Suprapubic skin (tissue), 3 donors: ENCODE results near the gene SEC11A.

ENCODE experiments used
- CTCF ChIP-seq, 2 donors: fragments of 200-600 bp in 1 of 2; fragments of 450-650 bp in 1 of 2; sonication (generic) in 1 of 2; IDR thresholded peaks; one replicate each; pipeline ENCODE4 v1.5.1; 2016 to 2019; ENCODE audit warnings: antibody characterized with exemption in 2 of 2, mild to moderate bottlenecking in 1 of 2, moderate library complexity in 1 of 2
- POLR2A ChIP-seq, 2 donors: fragments of 450-650 bp; IDR thresholded peaks; one replicate each; pipeline ENCODE4 v1.6.1; 2017; ENCODE audit warnings: antibody characterized with exemption in 2 of 2, mild to moderate bottlenecking in 2 of 2, moderate library complexity in 2 of 2

DNA sequence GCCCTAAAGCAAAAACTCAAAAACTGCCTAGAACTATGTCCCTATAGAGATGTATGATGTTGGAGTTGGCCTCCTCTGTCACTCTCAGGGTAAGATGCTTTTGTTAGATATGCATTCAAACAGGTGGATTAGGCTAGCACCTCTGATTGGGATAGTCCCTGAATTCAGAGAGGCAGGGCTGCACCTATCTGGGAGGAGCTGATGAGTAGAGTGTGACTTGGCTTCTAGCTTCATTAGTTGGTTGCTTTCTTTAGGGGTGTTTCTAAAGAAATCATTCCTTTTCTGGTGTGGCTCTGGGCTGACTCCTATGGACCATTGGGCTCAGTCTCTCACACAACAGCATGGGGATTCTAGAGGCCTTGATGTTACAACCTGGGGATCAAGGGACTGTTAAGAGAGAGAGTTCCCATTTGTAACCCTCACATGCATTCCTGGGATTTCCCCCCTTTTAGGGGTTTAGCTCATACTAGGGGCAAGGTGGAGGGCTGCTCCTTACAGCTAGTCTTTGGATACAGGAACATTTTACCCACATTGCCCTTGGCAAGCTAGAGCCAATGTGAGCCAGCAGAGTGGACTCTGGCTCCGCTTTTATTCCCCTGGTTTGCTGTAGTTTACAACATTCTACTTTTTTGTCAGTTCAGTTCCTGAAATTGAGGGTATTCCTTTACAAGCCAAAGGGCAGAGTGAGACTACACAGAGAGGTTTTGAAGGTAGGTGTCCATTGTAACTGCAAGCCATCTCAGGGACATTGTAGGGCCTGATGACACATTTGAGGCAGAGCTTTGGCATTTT, 40.0 kb upstream of the SEC11A start:
- TF ChIP-seq CTCF (IDR thresholded peaks at IDR 0.05) (no peak), POLR2A (IDR thresholded peaks at IDR 0.05) (no peak)
